Subcutaneous adipose tissue (tissue), 4 donors: ENCODE results near the gene SMYD2. TPM values are rescaled to one million over a fixed set of nuclear protein-coding genes. Genes with fewer than 3 reads are reported as not detected.

ENCODE experiments used
- CTCF ChIP-seq: fragments of 450-650 bp; IDR thresholded peaks from one replicate; pipeline ENCODE4 v1.5.1; 2016; ENCODE audit warnings: low read depth, mild to moderate bottlenecking, control low read depth, antibody characterized with exemption, moderate library complexity
- total RNA-seq, 4 donors: library from RNA; depleted of rRNA; stranded (reverse); fragments of >200 nt; gene quantifications; one replicate each; pipeline ENCODE4 v1.1.0, GENCODE V29; 2016

The SMYD2 gene
- total RNA-seq, 4 donors from 2014 or later, result 30.0 to 49.9 (median 38.5) TPM

- TF ChIP-seq CTCF, result no peak
These were observed 79.2 kb downstream of the SMYD2 start for GRCh38 chr1:214360116-214360515.

- no peak for TF ChIP-seq CTCF
These were observed 79.7 kb downstream of the SMYD2 start for GRCh38 chr1:214360525-214361164.

- TF ChIP-seq CTCF, result no peak
These were observed 80.7 kb downstream of the SMYD2 start for GRCh38 chr1:214361636-214362035.

GRCh38 chr1:214362188-214362882, 81.4 kb downstream of the SMYD2 start:
- no peak for TF ChIP-seq CTCF

- no peak for TF ChIP-seq CTCF
These were observed 82.4 kb downstream of the SMYD2 start for GRCh38 chr1:214363386-214363785.

- no peak for TF ChIP-seq CTCF
These were observed 83.4 kb downstream of the SMYD2 start for GRCh38 chr1:214364386-214364785.

- no peak for TF ChIP-seq CTCF
These were observed 83.9 kb downstream of the SMYD2 start for GRCh38 chr1:214364786-214365295.
